Stimulated activated CD4-positive, alpha-beta T cell treated with anti-CD3 and anti-CD28 coated beads, TNF-alpha, amount 100 ng/mL, for 24 hours (primary cell): ENCODE results near the gene OXCT2.
"Not testable (repeated sequence)": the region's sequence is repeated elsewhere in the genome, so short reads cannot be mapped to it uniquely, and the experiment has no call there.

Source experiments
- DNase-seq, 3 experiments: peaks; one replicate each; pipeline ENCODE4 v3.0.0-alpha.2; 2020; ENCODE audit warnings: low read depth in 3 of 3

OXCT2 gene

DNA sequence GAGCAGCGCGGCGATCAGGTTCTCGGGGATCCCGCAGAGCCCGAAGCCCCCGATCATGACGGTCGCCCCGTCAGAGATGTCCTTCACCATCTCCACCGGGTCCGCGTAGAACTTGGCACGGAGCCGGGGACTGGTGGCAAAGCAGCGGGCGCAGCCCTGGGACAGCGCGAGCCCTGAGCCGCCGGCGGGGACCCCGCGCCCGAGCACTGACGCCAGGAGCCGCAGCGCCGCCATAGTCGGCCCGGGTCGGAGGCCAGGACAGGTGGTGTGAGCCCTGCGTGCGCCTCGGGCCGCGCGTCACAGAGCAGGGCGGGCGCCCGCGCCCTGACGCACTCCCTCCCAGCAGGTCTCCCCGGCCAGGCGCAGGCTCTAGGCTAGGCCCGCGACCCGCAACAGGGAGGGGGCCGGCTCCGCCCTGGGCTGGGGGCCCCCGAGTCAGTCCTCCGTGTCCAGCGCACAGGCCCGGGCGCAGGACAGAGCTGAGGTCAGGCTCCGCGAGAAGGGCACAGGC is at the start of gene OXCT2:
Gene OXCT2, minus strand, starts transcription at position 327 of the 511 bp plus-strand sequence. Its CDS starts 93 bp downstream, at position 234.
- DNase-seq: peak in 1 of 3 experiments; percentile 7

DNA sequence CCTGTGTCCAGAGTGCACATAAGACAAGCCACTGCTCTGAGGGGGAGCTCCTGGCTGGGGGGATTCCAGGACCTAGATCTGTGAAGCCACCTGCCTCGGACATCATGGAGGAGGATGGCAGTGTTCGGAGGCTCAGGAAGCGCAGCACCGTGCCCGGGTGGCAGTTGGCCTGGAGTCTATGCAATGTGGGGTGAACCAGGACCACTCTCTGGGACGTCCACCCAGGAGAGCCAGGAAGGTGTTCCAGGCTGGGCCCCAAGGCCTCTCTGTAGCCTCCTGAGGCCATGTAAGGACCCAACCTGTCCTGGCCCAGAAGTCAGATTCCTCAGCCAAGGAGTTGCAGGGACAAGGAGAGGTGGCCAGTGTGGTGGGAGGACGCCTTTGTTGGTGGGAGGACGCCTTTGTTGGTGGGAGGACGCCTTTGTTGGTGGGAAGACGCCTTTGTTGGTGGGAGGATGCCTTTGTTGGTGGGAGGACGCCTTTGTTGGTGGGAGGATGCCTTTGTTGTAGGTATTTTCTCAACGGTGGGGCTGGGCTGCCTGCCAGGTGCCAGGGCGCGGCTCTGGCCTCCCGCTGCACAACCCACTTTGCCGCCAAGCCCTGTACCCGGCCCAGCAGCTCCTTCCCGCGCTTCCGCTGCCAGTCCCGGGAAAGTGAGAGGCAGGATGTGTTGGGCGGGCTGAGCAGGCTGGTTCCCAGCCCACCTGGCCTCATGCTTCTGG is 48.1 kb upstream of the OXCT2 start:
- DNase-seq: no peak

DNA sequence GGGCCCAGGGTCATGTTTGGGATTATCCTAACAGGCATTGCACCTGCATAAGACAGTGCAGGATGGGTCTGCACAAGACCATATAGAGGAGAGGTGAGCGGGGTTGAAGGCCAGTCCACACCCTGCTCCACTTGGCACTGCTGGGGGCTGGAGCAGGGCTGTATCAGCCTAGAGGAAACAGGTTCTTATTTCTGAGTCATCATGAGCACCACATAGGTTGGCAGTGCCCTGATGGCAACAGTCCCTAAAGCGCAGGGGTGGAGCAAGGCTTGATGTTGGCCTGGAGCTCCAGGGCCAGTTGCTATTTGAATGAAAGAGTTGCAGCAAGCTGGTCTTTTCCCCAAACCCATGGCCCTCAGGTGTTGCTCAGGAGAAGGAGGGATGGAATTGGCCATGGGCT is 47.3 kb upstream of the OXCT2 start:
- no peak for DNase-seq

DNA sequence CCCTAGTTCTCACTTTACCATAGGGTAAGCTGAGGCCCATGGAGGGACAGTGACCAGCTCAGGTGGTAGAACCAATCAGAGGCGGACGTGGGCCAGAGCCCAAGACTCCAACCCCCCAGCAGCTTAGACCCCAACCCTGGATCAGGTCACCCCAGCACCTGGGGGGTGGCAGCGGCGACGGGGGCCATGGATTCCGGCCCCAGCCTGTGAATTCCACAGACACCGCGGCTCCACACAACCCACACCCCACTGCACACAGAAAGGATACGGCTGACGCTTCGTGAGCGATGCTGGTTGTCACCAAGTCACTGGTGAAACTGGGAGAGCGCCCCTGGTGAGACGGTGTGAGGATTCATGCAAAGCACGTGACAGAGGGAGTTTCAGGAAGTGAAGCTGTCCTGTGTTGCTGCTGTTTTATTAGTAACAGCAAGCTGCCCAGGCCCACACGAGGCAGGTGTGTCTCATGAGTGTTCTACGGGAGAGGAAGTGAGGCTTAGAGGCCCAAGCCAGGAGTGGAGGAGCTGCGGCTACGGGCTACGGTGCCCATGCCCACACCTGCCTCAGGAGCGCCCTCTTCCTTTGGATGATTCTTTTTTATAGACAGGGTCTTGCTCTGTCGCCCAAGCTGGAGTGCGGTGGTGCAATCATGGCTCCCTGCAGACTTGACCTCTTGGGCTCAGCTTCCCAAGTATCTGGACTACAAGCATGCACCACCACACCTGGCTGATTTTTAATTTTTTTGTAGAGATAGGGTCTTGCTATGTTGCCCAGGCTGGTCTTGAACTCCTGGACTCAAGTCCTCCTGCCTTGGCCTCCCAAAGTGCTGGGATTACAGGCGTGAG is 46.2 kb upstream of the OXCT2 start:
- DNase-seq: peak; percentile 36 to 56 (median 44)

DNA sequence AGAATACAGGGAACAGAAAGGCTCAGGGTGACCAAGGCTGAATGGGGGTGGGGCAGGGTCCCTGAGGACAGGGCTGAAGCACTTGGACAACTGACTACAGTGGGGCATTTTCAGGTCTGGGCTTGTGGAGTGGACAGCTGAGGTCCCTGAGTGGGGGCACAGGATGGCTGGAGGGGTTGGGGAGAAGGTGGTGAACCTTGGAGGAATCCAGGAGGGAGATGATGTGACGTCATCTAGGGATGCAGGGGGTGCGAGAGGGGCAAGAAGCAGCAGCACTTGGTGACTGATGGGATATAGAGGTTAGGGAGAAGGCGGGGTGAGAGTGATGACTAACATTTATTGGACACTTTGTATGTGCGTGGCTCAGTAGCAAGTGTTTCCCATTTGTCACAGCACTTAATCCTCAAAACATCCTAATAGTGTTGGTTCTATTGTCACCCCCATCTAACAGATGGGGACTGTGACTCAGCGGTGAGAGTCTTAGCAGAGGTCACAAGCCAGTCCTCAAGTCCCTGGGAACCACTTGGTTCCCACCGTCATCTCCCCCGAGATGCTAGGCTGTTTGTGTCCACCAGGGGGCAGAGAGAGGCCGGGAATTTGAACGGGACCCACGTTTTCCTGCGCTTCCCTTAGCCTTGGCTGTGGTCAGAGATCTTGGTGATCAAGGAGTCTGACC is 45.4 kb upstream of the OXCT2 start:
- peak in 2 of 3 experiments; percentile 27 to 41 for DNase-seq

GRCh38 chr1:39812913-39813312 is 41.8 kb upstream of the OXCT2 start:
- no peak for DNase-seq

GRCh38 chr1:39808784-39809517 is 37.8 kb upstream of the OXCT2 start:
- DNase-seq: no peak

- no peak for DNase-seq
Observed at GRCh38 chr1:39805385-39805784, 34.2 kb upstream of the OXCT2 start.

DNA sequence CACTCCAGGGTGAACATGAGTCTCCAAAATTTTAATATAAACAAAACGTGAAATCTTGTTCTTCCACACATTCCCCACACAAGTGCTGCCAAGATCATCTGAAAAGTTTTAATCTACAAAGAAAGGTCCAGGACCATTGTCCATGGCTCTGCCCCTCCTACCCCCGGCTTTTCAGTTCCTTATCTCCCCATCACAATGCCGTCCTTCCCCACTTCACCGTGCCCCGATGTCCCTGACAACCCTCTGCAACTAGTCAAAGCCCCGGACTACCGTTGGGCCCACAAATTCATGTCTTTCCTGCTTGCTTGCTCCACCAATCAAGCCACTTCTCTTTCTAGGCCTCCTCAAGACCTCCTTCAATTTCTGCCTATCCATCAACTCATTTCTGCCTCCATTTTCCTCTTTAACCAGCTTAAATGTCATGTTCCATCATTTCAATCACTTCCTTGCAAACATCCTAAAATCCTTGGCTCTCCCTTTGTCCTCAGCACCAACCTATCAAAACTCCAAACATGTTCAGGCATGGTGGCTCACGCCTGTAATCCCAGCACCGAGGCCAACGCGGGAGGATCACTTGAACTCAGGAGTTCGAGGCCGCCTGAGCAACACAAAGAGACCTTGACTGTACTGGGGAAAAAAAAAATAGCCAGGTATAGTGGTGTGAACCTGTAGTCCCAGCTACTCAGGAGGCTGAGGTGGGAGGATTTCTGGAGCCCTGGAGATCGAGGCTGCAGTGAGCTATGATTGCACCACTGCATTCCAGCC is 31.5 kb upstream of the OXCT2 start:
- no peak for DNase-seq

GRCh38 chr1:39800471-39800835 is 29.3 kb upstream of the OXCT2 start:
- no peak for DNase-seq

GRCh38 chr1:39799770-39800470 is 28.8 kb upstream of the OXCT2 start:
- peak; percentile 47 to 68 (median 51) for DNase-seq

DNA sequence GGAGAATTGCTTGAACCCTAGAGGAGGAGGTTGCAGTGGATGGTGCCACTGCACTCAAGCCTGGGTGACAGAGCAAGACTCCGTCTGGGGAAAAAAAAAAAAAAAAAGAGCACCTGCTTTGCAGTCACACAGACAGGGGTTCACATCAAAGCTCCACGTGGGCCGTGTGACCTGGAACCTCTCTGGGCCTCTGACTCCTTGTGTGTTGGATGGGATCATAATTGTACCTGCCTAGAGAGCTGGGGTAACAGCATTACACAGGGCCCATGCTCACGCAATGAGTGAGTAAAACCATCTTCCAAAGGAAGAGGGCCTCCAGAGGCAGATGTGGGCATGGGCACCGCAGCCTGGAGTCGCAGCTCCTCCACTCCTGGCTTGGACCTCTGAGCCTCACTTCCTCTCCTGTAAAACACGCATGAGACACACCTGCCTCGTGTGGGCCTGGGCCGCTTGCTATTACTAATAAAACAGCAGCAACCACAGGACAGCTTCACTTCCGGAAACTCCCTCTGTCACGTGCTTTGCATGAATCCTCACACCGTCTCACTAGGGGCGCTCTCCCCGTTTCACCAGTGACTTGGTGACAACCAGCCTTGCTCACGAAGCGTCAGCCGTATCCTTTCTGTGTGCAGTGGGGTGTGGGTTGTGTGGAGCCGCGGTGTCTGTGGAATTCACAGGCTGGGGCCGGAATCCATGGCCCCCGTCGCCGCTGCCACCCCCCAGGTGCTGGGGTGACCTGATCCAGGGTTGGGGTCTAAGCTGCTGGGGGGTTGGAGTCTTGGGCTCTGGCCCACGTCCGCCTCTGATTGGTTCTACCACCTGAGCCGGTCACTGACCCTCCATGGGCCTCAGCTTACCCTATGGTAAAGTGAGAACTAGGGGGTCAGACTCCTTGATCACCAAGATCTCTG is 28.0 kb upstream of the OXCT2 start:
- DNase-seq: peak; percentile 63 to 82 (median 82)

GRCh38 chr1:39795651-39796050 is 24.5 kb upstream of the OXCT2 start:
- no peak for DNase-seq

GRCh38 chr1:39791838-39792237 is 20.7 kb upstream of the OXCT2 start:
- no peak for DNase-seq

DNA sequence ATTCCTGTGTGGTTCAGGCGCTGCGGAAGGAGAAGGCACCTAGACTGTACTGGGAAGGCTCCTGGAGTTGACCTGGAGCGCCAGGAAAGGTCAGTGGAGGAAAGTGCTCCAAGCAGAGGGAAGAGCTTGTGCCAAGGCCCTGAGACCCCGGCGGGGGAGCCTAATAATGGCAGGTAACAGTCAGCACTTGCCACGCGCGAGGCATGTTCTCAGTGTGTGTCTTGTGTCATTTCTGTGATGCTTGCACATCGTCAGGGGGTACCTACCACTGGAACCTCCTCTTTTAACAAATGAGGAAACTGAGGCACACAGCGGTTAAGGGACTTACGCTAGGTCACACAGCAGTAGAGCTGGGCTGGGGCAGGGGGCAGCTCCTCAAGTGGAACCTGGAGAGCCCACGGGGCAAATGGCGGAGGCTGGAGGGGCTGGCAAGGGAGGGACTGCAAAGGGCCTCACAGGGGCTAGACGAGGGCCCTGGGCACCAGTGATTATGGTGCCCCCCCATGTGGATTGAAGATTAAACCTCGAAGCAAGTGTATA is 18.5 kb upstream of the OXCT2 start:
- no peak for DNase-seq

DNA sequence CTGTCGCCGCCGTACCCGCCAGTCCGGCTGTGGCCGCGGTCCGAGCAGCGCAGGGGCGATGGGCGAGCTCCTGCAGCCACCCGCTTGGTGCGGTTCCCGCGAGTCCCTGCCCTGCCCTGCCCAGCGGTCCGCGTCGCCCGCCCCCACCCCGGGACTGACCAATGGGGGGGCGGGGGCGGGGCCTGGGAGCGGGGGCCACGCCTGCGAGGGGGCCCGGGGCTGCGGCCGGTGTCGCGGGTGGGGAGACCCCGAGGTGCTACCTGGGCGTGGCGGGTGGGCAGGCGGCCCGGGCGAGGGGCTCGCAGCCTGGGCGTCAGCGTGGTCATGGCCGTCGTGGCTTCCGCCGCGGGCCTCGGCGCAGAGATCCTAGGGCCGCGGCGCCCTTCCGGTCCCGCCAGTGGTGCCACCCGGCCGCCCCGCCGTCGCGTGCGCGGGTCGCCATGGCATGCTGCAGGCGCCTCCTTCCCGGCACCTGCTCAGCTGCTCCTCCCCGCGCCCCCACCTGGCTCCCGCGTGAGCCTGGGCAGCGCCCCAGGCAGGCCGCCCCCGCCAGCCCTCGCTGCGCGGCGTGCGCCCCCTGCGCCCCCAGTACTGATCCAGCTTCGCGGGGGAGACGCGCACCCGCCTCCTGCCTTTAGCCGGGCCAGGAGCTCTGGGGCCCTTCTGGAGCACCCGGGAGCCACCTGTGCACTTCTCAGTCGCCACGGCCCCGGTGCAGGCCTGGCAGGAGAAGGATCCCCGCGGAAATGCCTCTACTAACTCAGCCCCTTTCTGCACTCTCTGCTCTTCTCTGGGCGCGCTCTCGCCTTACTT is 17.8 kb upstream of the OXCT2 start, which contains the start of gene BMP8B:
Gene BMP8B, minus strand, starts transcription at position 108 of the 813 bp plus-strand sequence. CDS start 380 bp downstream, outside the sequence.
- peak in 2 of 3 experiments; percentile 9 to 38 for DNase-seq

DNA sequence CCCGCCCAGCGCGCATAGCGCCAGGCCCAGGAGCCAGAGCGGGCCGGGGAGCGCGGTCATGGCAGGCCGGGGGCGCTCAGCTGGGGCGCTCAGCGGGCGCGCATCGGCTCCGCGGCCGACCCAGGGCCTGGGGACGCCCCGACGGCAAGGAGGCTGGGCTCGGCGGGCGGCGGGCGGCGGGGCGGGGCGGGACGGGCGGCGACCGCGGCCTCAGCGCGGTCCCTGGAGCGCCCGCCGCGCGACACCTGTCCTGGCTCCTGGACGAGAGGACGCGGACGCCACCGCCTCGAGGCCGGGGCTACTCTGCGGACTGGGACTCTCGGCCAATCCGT is 17.2 kb upstream of the OXCT2 start:
- DNase-seq: no peak

DNA sequence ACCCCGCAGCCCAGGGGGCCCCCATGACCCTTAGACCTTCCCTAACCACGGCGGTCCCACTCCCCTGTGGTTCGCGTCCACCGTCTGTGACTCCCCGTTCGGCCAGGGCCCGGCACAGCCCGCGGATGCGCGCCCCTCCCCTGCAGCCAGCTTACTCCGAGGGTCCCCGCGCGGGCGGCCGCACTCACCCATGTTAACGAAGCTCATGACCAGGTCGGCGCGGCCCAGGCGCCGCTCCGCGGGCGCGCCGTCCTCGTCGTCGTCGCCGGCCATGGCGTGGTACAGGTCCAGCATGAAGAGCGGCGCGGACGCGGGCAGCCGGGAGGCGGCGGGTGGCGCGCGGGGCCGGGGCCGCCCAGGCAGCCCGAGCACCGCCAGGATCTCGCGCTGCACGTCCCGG is 16.8 kb upstream of the OXCT2 start:
- not testable (repeated sequence) for DNase-seq
